ENCODE measurements around the gene PRAMEF2. TPM values are rescaled to one million over a fixed set of nuclear protein-coding genes. Genes with fewer than 3 reads are reported as not detected.
"Not testable (repeated sequence)": the region's sequence is repeated elsewhere in the genome, so short reads cannot be mapped to it uniquely, and the experiment has no call there.

The PRAMEF2 gene
- not detected in 2 replicates for total RNA-seq

- intact Hi-C loops (cut with micrococcal nuclease); H3K9me3 Mint-ChIP-seq: not testable (repeated sequence)
These were observed at the start of gene PRAMEF2 for GRCh38 chr1:12856786-12857185. Gene PRAMEF2, plus strand, starts transcription at chr1:12857086. Its CDS starts 1,924 bp downstream, at chr1:12859010.

GRCh38 chr1:12809933-12810332 lies 47.0 kb upstream of the PRAMEF2 start:
- no peaks in the 10 kb centered on the region for H3K4me1 Mint-ChIP-seq
- no peak for DNase-seq
- H3K27ac Mint-ChIP-seq = no peak overlapping the region
- H3K9me3 Mint-ChIP-seq = peaks cover 5% of the 10 kb centered on the region
- intact Hi-C loops (cut with micrococcal nuclease) = no loop called here
- H3K36me3 Mint-ChIP-seq (ENCODE audit: low read depth) = no peaks in the 10 kb centered on the region
- no peak overlapping the region for H3K4me3 Mint-ChIP-seq
- H3K27me3 Mint-ChIP-seq = peaks cover 5% of the 10 kb centered on the region

More at GRCh38 chr1:12856786-12857185, at the start of gene PRAMEF2:
- not testable (repeated sequence) for H3K4me3 Mint-ChIP-seq; H3K27ac Mint-ChIP-seq; H3K27me3 Mint-ChIP-seq; H3K36me3 Mint-ChIP-seq (ENCODE audit: low read depth); DNase-seq; H3K4me1 Mint-ChIP-seq

- no peak overlapping the region for H3K27ac Mint-ChIP-seq
- no peak for DNase-seq
- H3K4me3 Mint-ChIP-seq = no peak overlapping the region
- H3K36me3 Mint-ChIP-seq (ENCODE audit: low read depth) = no peaks in the 10 kb centered on the region
- H3K4me1 Mint-ChIP-seq = no peaks in the 10 kb centered on the region
- no peaks in the 10 kb centered on the region for H3K9me3 Mint-ChIP-seq
- intact Hi-C loops (cut with micrococcal nuclease) = no loop called here
- peaks cover 1% of the 10 kb centered on the region for H3K27me3 Mint-ChIP-seq
These were observed 46.0 kb upstream of the PRAMEF2 start for GRCh38 chr1:12810691-12811408.

- Mint-ChIP-seq H3K4me1 (no peaks in the 10 kb centered on the region), H3K9me3 (no peaks in the 10 kb centered on the region), H3K4me3 (no peak overlapping the region), H3K27ac (no peak overlapping the region), H3K27me3 (peaks cover 1% of the 10 kb centered on the region), H3K36me3 (ENCODE audit: low read depth) (no peaks in the 10 kb centered on the region)
- DNase-seq = no peak
- intact Hi-C loops (cut with micrococcal nuclease) = no loop called here
These were observed 45.5 kb upstream of the PRAMEF2 start for GRCh38 chr1:12811409-12811784.

- H3K9me3 Mint-ChIP-seq; H3K36me3 Mint-ChIP-seq (ENCODE audit: low read depth); H3K4me1 Mint-ChIP-seq; H3K4me3 Mint-ChIP-seq; H3K27ac Mint-ChIP-seq; intact Hi-C loops (cut with micrococcal nuclease); DNase-seq: not testable (repeated sequence)
- H3K27me3 Mint-ChIP-seq = peaks cover 10% of the 10 kb centered on the region
These were observed 37.8 kb upstream of the PRAMEF2 start for GRCh38 chr1:12819061-12819460.

- H3K4me1 Mint-ChIP-seq; H3K4me3 Mint-ChIP-seq; H3K27me3 Mint-ChIP-seq; DNase-seq; H3K27ac Mint-ChIP-seq; H3K36me3 Mint-ChIP-seq (ENCODE audit: low read depth); intact Hi-C loops (cut with micrococcal nuclease); H3K9me3 Mint-ChIP-seq: not testable (repeated sequence)
These were observed 25.6 kb upstream of the PRAMEF2 start, which contains the start of gene PRAMEF11 for GRCh38 chr1:12831310-12831709. Gene PRAMEF11, minus strand, starts transcription at chr1:12831410. Its CDS starts 2,621 bp downstream, at chr1:12828789.

GRCh38 chr1:12833251-12833650 lies 23.6 kb upstream of the PRAMEF2 start:
- H3K27me3 Mint-ChIP-seq; H3K4me3 Mint-ChIP-seq; H3K9me3 Mint-ChIP-seq; intact Hi-C loops (cut with micrococcal nuclease); H3K27ac Mint-ChIP-seq; H3K4me1 Mint-ChIP-seq; H3K36me3 Mint-ChIP-seq (ENCODE audit: low read depth); DNase-seq: not testable (repeated sequence)

GRCh38 chr1:12848620-12849019 lies 8.3 kb upstream of the PRAMEF2 start, which contains the start of gene HNRNPCL1:
Gene HNRNPCL1, minus strand, starts transcription at chr1:12848720. Its CDS starts 431 bp downstream, at chr1:12848289.
- H3K27ac Mint-ChIP-seq; DNase-seq; intact Hi-C loops (cut with micrococcal nuclease); H3K27me3 Mint-ChIP-seq; H3K9me3 Mint-ChIP-seq; H3K4me3 Mint-ChIP-seq; H3K36me3 Mint-ChIP-seq (ENCODE audit: low read depth); H3K4me1 Mint-ChIP-seq: not testable (repeated sequence)

- no peak overlapping the region for H3K27ac Mint-ChIP-seq
- no peaks in the 10 kb centered on the region for H3K27me3 Mint-ChIP-seq
- no peaks in the 10 kb centered on the region for H3K4me1 Mint-ChIP-seq
- H3K9me3 Mint-ChIP-seq = peaks cover 4% of the 10 kb centered on the region
- no peak overlapping the region for H3K4me3 Mint-ChIP-seq
- no peaks in the 10 kb centered on the region for H3K36me3 Mint-ChIP-seq (ENCODE audit: low read depth)
- intact Hi-C loops (cut with micrococcal nuclease) = no loop called here
- DNase-seq = no peak
These were observed 5.1 kb upstream of the PRAMEF2 start for GRCh38 chr1:12851779-12852178.

GRCh38 chr1:12863131-12863880 lies 6.4 kb downstream of the PRAMEF2 start:
- H3K36me3 Mint-ChIP-seq (ENCODE audit: low read depth); H3K9me3 Mint-ChIP-seq; intact Hi-C loops (cut with micrococcal nuclease); H3K4me3 Mint-ChIP-seq; H3K27me3 Mint-ChIP-seq; H3K27ac Mint-ChIP-seq; H3K4me1 Mint-ChIP-seq; DNase-seq: not testable (repeated sequence)

GRCh38 chr1:12878453-12878852 lies 21.6 kb downstream of the PRAMEF2 start:
- H3K9me3 Mint-ChIP-seq; intact Hi-C loops (cut with micrococcal nuclease); DNase-seq; H3K27ac Mint-ChIP-seq; H3K4me1 Mint-ChIP-seq; H3K4me3 Mint-ChIP-seq; H3K36me3 Mint-ChIP-seq (ENCODE audit: low read depth); H3K27me3 Mint-ChIP-seq: not testable (repeated sequence)

GRCh38 chr1:12886101-12886500 lies 29.2 kb downstream of the PRAMEF2 start, which contains the start of gene PRAMEF4:
Gene PRAMEF4, minus strand, starts transcription at chr1:12886201. Its CDS starts 2,807 bp downstream, at chr1:12883394.
- H3K27me3 Mint-ChIP-seq; H3K27ac Mint-ChIP-seq; H3K4me3 Mint-ChIP-seq; intact Hi-C loops (cut with micrococcal nuclease); H3K4me1 Mint-ChIP-seq; H3K36me3 Mint-ChIP-seq (ENCODE audit: low read depth); DNase-seq; H3K9me3 Mint-ChIP-seq: not testable (repeated sequence)

- H3K4me3 Mint-ChIP-seq; DNase-seq; H3K9me3 Mint-ChIP-seq; H3K27me3 Mint-ChIP-seq; H3K27ac Mint-ChIP-seq; intact Hi-C loops (cut with micrococcal nuclease); H3K36me3 Mint-ChIP-seq (ENCODE audit: low read depth); H3K4me1 Mint-ChIP-seq: not testable (repeated sequence)
These were observed 41.3 kb downstream of the PRAMEF2 start, which contains the start of gene PRAMEF10 for GRCh38 chr1:12898170-12898569. Gene PRAMEF10, minus strand, starts transcription at chr1:12898270. Its CDS starts 2,423 bp downstream, at chr1:12895847.

- H3K9me3 Mint-ChIP-seq; H3K36me3 Mint-ChIP-seq (ENCODE audit: low read depth); H3K27me3 Mint-ChIP-seq; DNase-seq; H3K27ac Mint-ChIP-seq; intact Hi-C loops (cut with micrococcal nuclease); H3K4me1 Mint-ChIP-seq; H3K4me3 Mint-ChIP-seq: not testable (repeated sequence)
These were observed 42.3 kb downstream of the PRAMEF2 start for GRCh38 chr1:12899186-12899585.

All from activated CD4-positive, alpha-beta T cell treated with anti-CD3 and anti-CD28 coated beads, Interleukin-2, amount 10 ng/mL, durations not matched to agents 24 days and 14 days (primary cell).